ENCODE measurements around the gene CRAT.

GRCh38 chr9:129095908-129096307 is 14.7 kb downstream of the CRAT start:
- TF ChIP-seq EP300 (IDR thresholded peaks at IDR 0.05): no peak
- no peak for TF ChIP-seq POLR2AphosphoS5 (IDR thresholded peaks at IDR 0.05)

Data from esophagus muscularis mucosa (tissue), 3 donors.